HG03064 (cell line): Measurements from ENCODE around the gene COL17A1.

Experiments
- ATAC-seq: cut with Tn5 transposase; IDR thresholded peaks from one replicate; pipeline ENCODE4 v1.9.1; 2021; ENCODE audit warnings: low read depth; ENCODE audit not compliant: unreplicated experiment

Gene COL17A1

GRCh38 chr10:103995134-103995533 lies 90.5 kb downstream of the COL17A1 start:
- ATAC-seq, result no peak

GRCh38 chr10:103991393-103992128 lies 94.1 kb downstream of the COL17A1 start:
- ATAC-seq, result no peak

GRCh38 chr10:103990531-103990930 lies 95.1 kb downstream of the COL17A1 start:
- no peak for ATAC-seq

GRCh38 chr10:103990121-103990520 lies 95.6 kb downstream of the COL17A1 start:
- no peak for ATAC-seq

GRCh38 chr10:103986360-103986759 lies 99.3 kb downstream of the COL17A1 start:
- ATAC-seq, result no peak

GRCh38 chr10:103985726-103986125 lies 100.0 kb downstream of the COL17A1 start:
- ATAC-seq, result no peak

GRCh38 chr10:103983367-103983911 lies 102.2 kb downstream of the COL17A1 start:
- peak; percentile 77 for ATAC-seq

GRCh38 chr10:103982639-103983038 lies 103.0 kb downstream of the COL17A1 start:
- ATAC-seq, result no peak
